HCT116 (cell line): ENCODE results near the gene COL7A1. TPM values are rescaled to one million over a fixed set of nuclear protein-coding genes. Genes with fewer than 3 reads are reported as not detected.

Experiments
- ATAC-seq: fragments of 200-7000 bp; cut with Tn5 transposase; 2 replicates; pipeline ENCODE4 v1.9.1; 2020; ENCODE audit warnings: mild to moderate bottlenecking, moderate library complexity
- BruUV-seq: library from RNA; stranded (reverse); fragments of 400-500 nt; replicated peaks from 2 replicates; lab custom pipeline; 2021; lab: Mats Ljungman, UMichigan
- CTCF ChIA-PET: fragments of 300-600 bp; sonication (Branson Sonifier 250); formaldehyde crosslinking; loops from one replicate; lab custom pipeline; 2021; ENCODE audit warnings: antibody characterized with exemption; lab: Charles Lee
- POLR2A ChIA-PET: fragments of 300-600, 350-600 bp; sonication (Branson Sonifier 250); formaldehyde crosslinking; loops from one replicate; lab custom pipeline; 2021; ENCODE audit warnings: antibody characterized with exemption; lab: Charles Lee
- RAD21 ChIA-PET, 2 experiments: fragments of 300-600 bp; sonication (Branson Sonifier 250); formaldehyde crosslinking; loops; one replicate each; lab custom pipeline; 2023; ENCODE audit warnings: low total read pairs in 2 of 2; ENCODE audit not compliant: uncharacterized antibody in 2 of 2, unreplicated experiment in 2 of 2, low non-redundant PET in 1 of 2; lab: Charles Lee
- DNase-seq: peaks from one replicate; pipeline ENCODE4 v3.0.0-alpha.2; 2010; ENCODE audit warnings: low read depth, low spot score
- H2AFZ ChIP-seq: fragments of 200-600 bp; shearing (Covaris generic), sonication (generic); 2 replicates; pipeline ENCODE4 v1.6.1; 2017; ENCODE audit warnings: low read depth, mixed run types, mixed read lengths, antibody characterized with exemption, low read length; ENCODE audit not compliant: poor library complexity, severe bottlenecking
- H3K27ac ChIP-seq: 2 replicates; pipeline ENCODE4 v1.5.1; 2012; ENCODE audit warnings: low read depth, low read length
- H3K27me3 ChIP-seq: fragments of 200-600 bp; sonication (generic); 2 replicates; pipeline ENCODE4 v1.6.1; 2016; ENCODE audit warnings: mixed run types, low read length, mixed read lengths; ENCODE audit not compliant: insufficient read depth
- H3K36me3 ChIP-seq, 2 experiments: fragments of 200-500 bp in 1 of 2; fragments of 200-600 bp in 1 of 2; sonication (Bioruptor generic) in 1 of 2; sonication (generic) in 1 of 2; 2 replicates each; pipeline versions ENCODE4 v1.5.1 to v1.6.1; 2014 to 2016; ENCODE audit warnings: low read length in 2 of 2, inconsistent platforms in 1 of 2, mixed read lengths in 1 of 2, mixed run types in 1 of 2; ENCODE audit not compliant: insufficient read depth in 2 of 2, control insufficient read depth in 1 of 2
- H3K4me1 ChIP-seq, 2 experiments: fragments of 200-600 bp in 1 of 2; sonication (generic) in 1 of 2; 2 replicates each; pipeline versions ENCODE4 v1.5.1 to v1.6.1; 2012 to 2017; ENCODE audit warnings: low read length in 2 of 2, inconsistent platforms in 1 of 2, mild to moderate bottlenecking in 1 of 2, mixed read lengths in 1 of 2, mixed run types in 1 of 2, moderate library complexity in 1 of 2; ENCODE audit not compliant: insufficient read depth in 2 of 2, control insufficient read depth in 1 of 2
- H3K4me2 ChIP-seq: fragments of 200-600 bp; sonication (generic); 2 replicates; pipeline ENCODE4 v1.6.1; 2017; ENCODE audit warnings: mixed run types, low read length, mixed read lengths
- H3K4me3 ChIP-seq, 2 experiments: fragments of 200-600 bp in 1 of 2; sonication (generic) in 1 of 2; replicated peaks in 1 of 2; 2 replicates each; pipeline ENCODE4 v1.5.1; 2011 to 2016; ENCODE audit warnings: low read length in 2 of 2, control low read depth in 1 of 2, low read depth in 1 of 2, mild to moderate bottlenecking in 1 of 2, mixed read lengths in 1 of 2, mixed run types in 1 of 2
- H3K79me2 ChIP-seq: fragments of 200-600 bp; sonication (generic); 2 replicates; pipeline ENCODE4 v1.6.1; 2017; ENCODE audit warnings: mild to moderate bottlenecking, mixed run types, low read length, moderate library complexity, mixed read lengths; ENCODE audit not compliant: insufficient read depth
- H3K9ac ChIP-seq: fragments of 200-600 bp; sonication (generic); 2 replicates; pipeline ENCODE4 v1.6.1; 2016; ENCODE audit warnings: low read length, mixed read lengths
- H3K9me2 ChIP-seq: fragments of 200-600 bp; sonication (generic), shearing (Covaris generic); 2 replicates; pipeline ENCODE4 v1.6.1; 2017; ENCODE audit warnings: mixed run types, mild to moderate bottlenecking, moderate library complexity; ENCODE audit not compliant: insufficient read depth
- H3K9me3 ChIP-seq, 2 experiments: fragments of 200-500 bp in 1 of 2; fragments of 200-600 bp in 1 of 2; sonication (Bioruptor generic) in 1 of 2; sonication (generic) in 1 of 2; 2 replicates each; pipeline ENCODE4 v1.6.1; 2014 to 2017; ENCODE audit warnings: low read length in 2 of 2, mixed read lengths in 2 of 2, inconsistent platforms in 1 of 2, low read depth in 1 of 2, mild to moderate bottlenecking in 1 of 2, mixed run types in 1 of 2, moderate library complexity in 1 of 2; ENCODE audit not compliant: control insufficient read depth in 1 of 2, insufficient read depth in 1 of 2
- H4K20me1 ChIP-seq: fragments of 200-600 bp; sonication (generic), shearing (Covaris generic); 2 replicates; pipeline ENCODE4 v1.6.1; 2017; ENCODE audit warnings: mixed run types, mild to moderate bottlenecking, moderate library complexity; ENCODE audit not compliant: insufficient read depth
- CBX3 ChIP-seq: IDR thresholded peaks from 2 replicates; pipeline ENCODE4 v1.6.1; 2012; ENCODE audit warnings: low read depth
- CEBPB ChIP-seq: IDR thresholded peaks from 2 replicates; pipeline ENCODE4 v1.6.1; 2012; ENCODE audit warnings: low read depth
- EZH2phosphoT487 ChIP-seq: fragments of 200-600 bp; IDR thresholded peaks from 2 replicates; pipeline ENCODE4 v1.6.1; 2018; ENCODE audit warnings: antibody characterized with exemption, borderline replicate concordance
- JUND ChIP-seq: IDR thresholded peaks from 2 replicates; pipeline ENCODE4 v1.6.1; 2012
- POLR2AphosphoS5 ChIP-seq: IDR thresholded peaks from 2 replicates; pipeline ENCODE4 v1.6.1; 2011; ENCODE audit warnings: mild to moderate bottlenecking, low read depth, low read length, moderate library complexity
- SP1 ChIP-seq: IDR thresholded peaks from 2 replicates; pipeline ENCODE4 v1.6.1; 2012; ENCODE audit warnings: low read depth
- SRF ChIP-seq: IDR thresholded peaks from 2 replicates; pipeline ENCODE4 v1.6.1; 2012; ENCODE audit warnings: low read depth
- TCF7L2 ChIP-seq: IDR thresholded peaks from 2 replicates; pipeline ENCODE4 v1.7.0; 2011; ENCODE audit warnings: borderline replicate concordance, inconsistent platforms; ENCODE audit not compliant: insufficient read depth, insufficient read length; ENCODE audit errors: extremely low read depth
- YY1 ChIP-seq: IDR thresholded peaks from 2 replicates; pipeline ENCODE4 v1.6.1; 2011; ENCODE audit warnings: low read length, low read depth, moderate library complexity, mild to moderate bottlenecking; ENCODE audit not compliant: insufficient replicate concordance; ENCODE audit errors: extremely low read depth
- ZNF274 ChIP-seq: fragments of 200-500 bp; sonication (Bioruptor generic); IDR thresholded peaks from 2 replicates; pipeline ENCODE4 v1.6.1; 2014; ENCODE audit warnings: mild to moderate bottlenecking, low read depth, low read length, inconsistent platforms
- intact Hi-C: fragments of 100-400 bp; cut with micrococcal nuclease; formaldehyde crosslinking; loops from 2 replicates; pipeline ENCODE4 v1.10.0; 2022
- total RNA-seq: library from RNA; stranded (reverse); gene quantifications from one replicate; pipeline ENCODE4 v1.2.1, GENCODE V29; 2021; ENCODE audit not compliant: unreplicated experiment
- TF ChIP-seq, protein P1 (sequence below): IDR thresholded peaks from 2 replicates; pipeline ENCODE4 v1.6.1; 2011; ENCODE audit warnings: mild to moderate bottlenecking, low read length, moderate library complexity; ENCODE audit not compliant: insufficient replicate concordance; ENCODE audit errors: extremely low read depth
- TF ChIP-seq, protein P2 (sequence below): IDR thresholded peaks from 2 replicates; pipeline ENCODE4 v1.6.1; 2012
- TF ChIP-seq, protein P3 (sequence below): IDR thresholded peaks from 2 replicates; pipeline ENCODE4 v1.6.1; 2012

COL7A1 gene
- total RNA-seq, 1 experiment from 2014 or later, result 11.4 TPM

DNA sequence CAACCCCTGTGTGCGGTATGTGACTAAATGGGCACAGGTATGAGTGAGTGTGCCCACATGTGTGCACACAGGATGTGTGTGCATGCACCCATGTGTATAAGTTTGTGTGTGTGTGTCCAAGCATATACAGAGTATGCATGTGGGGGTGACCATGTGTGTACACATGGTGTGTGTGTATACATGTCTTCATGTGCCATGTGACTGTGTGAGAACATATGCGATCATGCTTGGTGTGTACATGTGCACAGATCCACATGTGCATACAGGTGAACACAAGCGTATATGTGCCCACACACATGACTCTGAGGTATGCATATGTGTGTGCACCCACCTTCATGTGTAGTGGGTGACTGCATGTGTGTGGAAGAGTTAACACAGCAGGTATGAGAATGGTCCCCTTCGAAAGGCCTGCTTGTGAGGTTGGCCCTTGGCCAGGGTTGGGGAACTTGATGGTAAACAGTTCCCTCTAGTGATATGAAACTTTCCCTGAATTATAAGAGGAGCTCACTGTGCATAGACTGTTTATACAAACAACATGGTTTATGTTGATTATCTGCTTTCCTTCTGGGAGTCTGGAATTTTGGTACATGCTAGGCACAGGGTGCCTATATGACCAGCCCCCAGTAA is 48.8 kb downstream of the COL7A1 start:
- BruUV-seq, result no TSS peak
- H3K4me3 ChIP-seq, result no peak overlapping the region
- intact Hi-C loops, result loop anchor here (5.0 kb wide), 1 partner anchor 39 kb away; no protein-coding TSS in a partner anchor
- no peak overlapping the region for H3K27ac ChIP-seq
- ChIA-PET CTCF (interaction anchor here (0.8 to 1.5 kb wide), 2 partner anchors 11 to 110 kb away, joined by 3 to 5 read pairs; partner anchors contain the start of gene PFKFB4), RAD21 (interaction anchor here in 1 of 2 experiments (0.6 kb wide), 1 partner anchor 110 kb away, joined by 3 read pairs; no protein-coding TSS in a partner anchor), POLR2A (no interaction called here)
- H3K4me1 ChIP-seq, result peaks cover 0 to 6% of the 10 kb centered on the region in 2 experiments; a peak in 1 of 4 replicates
- no peak overlapping the region for H3K9ac ChIP-seq
- no peak overlapping the region for H3K4me2 ChIP-seq
- no peak for ATAC-seq
- peaks cover 15 to 22% of the 10 kb centered on the region in 2 experiments for H3K36me3 ChIP-seq
- DNase-seq, result no peak
- TF ChIP-seq, protein P1, sequence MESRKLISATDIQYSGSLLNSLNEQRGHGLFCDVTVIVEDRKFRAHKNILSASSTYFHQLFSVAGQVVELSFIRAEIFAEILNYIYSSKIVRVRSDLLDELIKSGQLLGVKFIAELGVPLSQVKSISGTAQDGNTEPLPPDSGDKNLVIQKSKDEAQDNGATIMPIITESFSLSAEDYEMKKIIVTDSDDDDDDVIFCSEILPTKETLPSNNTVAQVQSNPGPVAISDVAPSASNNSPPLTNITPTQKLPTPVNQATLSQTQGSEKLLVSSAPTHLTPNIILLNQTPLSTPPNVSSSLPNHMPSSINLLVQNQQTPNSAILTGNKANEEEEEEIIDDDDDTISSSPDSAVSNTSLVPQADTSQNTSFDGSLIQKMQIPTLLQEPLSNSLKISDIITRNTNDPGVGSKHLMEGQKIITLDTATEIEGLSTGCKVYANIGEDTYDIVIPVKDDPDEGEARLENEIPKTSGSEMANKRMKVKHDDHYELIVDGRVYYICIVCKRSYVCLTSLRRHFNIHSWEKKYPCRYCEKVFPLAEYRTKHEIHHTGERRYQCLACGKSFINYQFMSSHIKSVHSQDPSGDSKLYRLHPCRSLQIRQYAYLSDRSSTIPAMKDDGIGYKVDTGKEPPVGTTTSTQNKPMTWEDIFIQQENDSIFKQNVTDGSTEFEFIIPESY, result no peak
- TF ChIP-seq TCF7L2 (no peak), SP1 (no peak)
- TF ChIP-seq, protein P2, sequence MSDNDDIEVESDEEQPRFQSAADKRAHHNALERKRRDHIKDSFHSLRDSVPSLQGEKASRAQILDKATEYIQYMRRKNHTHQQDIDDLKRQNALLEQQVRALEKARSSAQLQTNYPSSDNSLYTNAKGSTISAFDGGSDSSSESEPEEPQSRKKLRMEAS, result no peak
- H2AFZ ChIP-seq, result no peak overlapping the region
- no peaks in the 10 kb centered on the region for H3K79me2 ChIP-seq
- H3K9me3 ChIP-seq, result no peaks in the 10 kb centered on the region
- H3K9me2 ChIP-seq, result no peaks in the 10 kb centered on the region
- no peaks in the 10 kb centered on the region for H3K27me3 ChIP-seq
- no peaks in the 10 kb centered on the region for H4K20me1 ChIP-seq

DNA sequence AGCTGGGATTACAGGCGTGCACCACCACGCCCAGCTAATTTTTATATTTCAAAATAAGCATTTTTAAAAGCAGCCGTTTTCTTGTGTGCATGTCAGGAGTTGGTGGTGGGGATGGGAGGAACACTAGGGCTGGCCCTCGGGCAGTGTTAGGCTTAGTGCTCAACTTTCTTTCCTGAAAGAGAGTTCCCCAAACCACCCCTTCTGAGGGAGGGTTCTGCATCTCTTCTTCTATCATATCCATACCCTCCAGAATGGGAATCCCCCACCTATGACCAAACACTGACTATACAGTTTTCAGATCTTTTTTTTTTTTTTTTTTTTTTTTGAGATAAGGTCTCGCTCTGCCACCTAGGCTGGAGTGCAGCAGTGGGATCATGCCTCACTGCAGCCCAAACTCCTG is 51.0 kb downstream of the COL7A1 start:
- ChIA-PET CTCF (no interaction called here), RAD21 (no interaction called here), POLR2A (no interaction called here)
- no peak for ATAC-seq
- DNase-seq, result no peak
- Histone ChIP-seq H3K4me2 (no peak overlapping the region), H3K9me3 (no peaks in the 10 kb centered on the region), H3K9ac (no peak overlapping the region), H2AFZ (no peak overlapping the region), H3K36me3 (peaks cover 15 to 24% of the 10 kb centered on the region in 2 experiments), H3K27ac (no peak overlapping the region), H4K20me1 (no peaks in the 10 kb centered on the region), H3K9me2 (no peaks in the 10 kb centered on the region), H3K4me1 (peaks cover 0 to 6% of the 10 kb centered on the region in 2 experiments; a peak in 1 of 4 replicates), H3K4me3 (no peak overlapping the region), H3K79me2 (no peaks in the 10 kb centered on the region), H3K27me3 (no peaks in the 10 kb centered on the region)
- BruUV-seq, result no TSS peak
- intact Hi-C loops, result no loop called here
- TF ChIP-seq ZNF274, result no peak
- TF ChIP-seq, protein P2, result no peak
- no peak for TF ChIP-seq SRF
- TF ChIP-seq CEBPB, result no peak
- TF ChIP-seq, protein P3, sequence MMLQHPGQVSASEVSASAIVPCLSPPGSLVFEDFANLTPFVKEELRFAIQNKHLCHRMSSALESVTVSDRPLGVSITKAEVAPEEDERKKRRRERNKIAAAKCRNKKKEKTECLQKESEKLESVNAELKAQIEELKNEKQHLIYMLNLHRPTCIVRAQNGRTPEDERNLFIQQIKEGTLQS, result no peak
- no peak for TF ChIP-seq YY1
- no peak for TF ChIP-seq POLR2AphosphoS5
- TF ChIP-seq TCF7L2, result no peak
- TF ChIP-seq CBX3, result no peak
- no peak for TF ChIP-seq JUND
- TF ChIP-seq EZH2phosphoT487, result no peak
- TF ChIP-seq, protein P1, result no peak
